HG03039 (cell line): ENCODE data around the gene UBXN7.
"Not testable (repeated sequence)": the region's sequence is repeated elsewhere in the genome, so short reads cannot be mapped to it uniquely, and the experiment has no call there.

Source experiments
- ATAC-seq: cut with Tn5 transposase; IDR thresholded peaks from one replicate; pipeline ENCODE4 v1.9.1; 2021; ENCODE audit warnings: mild to moderate bottlenecking, moderate library complexity; ENCODE audit not compliant: unreplicated experiment

The UBXN7 gene

GRCh38 chr3:196419386-196419785 lies 12.8 kb downstream of the UBXN7 start:
- no peak for ATAC-seq

- ATAC-seq: no peak
These were observed 13.6 kb downstream of the UBXN7 start for GRCh38 chr3:196418601-196419000.

- ATAC-seq: no peak
These were observed 17.8 kb downstream of the UBXN7 start for GRCh38 chr3:196414469-196414868.

GRCh38 chr3:196412704-196413103 lies 19.5 kb downstream of the UBXN7 start:
- no peak for ATAC-seq

GRCh38 chr3:196409409-196409808 lies 22.8 kb downstream of the UBXN7 start:
- no peak for ATAC-seq

GRCh38 chr3:196408565-196409300 lies 23.5 kb downstream of the UBXN7 start:
- ATAC-seq: no peak

GRCh38 chr3:196406811-196407470 lies 25.3 kb downstream of the UBXN7 start:
- ATAC-seq: no peak

GRCh38 chr3:196400331-196400730 lies 31.9 kb downstream of the UBXN7 start:
- ATAC-seq: no peak

- no peak for ATAC-seq
These were observed 32.7 kb downstream of the UBXN7 start for GRCh38 chr3:196399485-196399945.

GRCh38 chr3:196398782-196399181 lies 33.4 kb downstream of the UBXN7 start:
- ATAC-seq: no peak

GRCh38 chr3:196397941-196398340 lies 34.3 kb downstream of the UBXN7 start:
- no peak for ATAC-seq

GRCh38 chr3:196390116-196390515 lies 42.1 kb downstream of the UBXN7 start:
- ATAC-seq: no peak

GRCh38 chr3:196388956-196389355 lies 43.3 kb downstream of the UBXN7 start:
- no peak for ATAC-seq

GRCh38 chr3:196387941-196388340 lies 44.3 kb downstream of the UBXN7 start:
- ATAC-seq: not testable (repeated sequence)

- not testable (repeated sequence) for ATAC-seq
These were observed 45.4 kb downstream of the UBXN7 start for GRCh38 chr3:196386797-196387196.

GRCh38 chr3:196386034-196386433 lies 46.2 kb downstream of the UBXN7 start:
- ATAC-seq: not testable (repeated sequence)

GRCh38 chr3:196385446-196385845 lies 46.8 kb downstream of the UBXN7 start:
- ATAC-seq: not testable (repeated sequence)

GRCh38 chr3:196378146-196378841 lies 53.9 kb downstream of the UBXN7 start:
- ATAC-seq: no peak

GRCh38 chr3:196377321-196377720 lies 54.9 kb downstream of the UBXN7 start:
- no peak for ATAC-seq

- no peak for ATAC-seq
These were observed 66.5 kb downstream of the UBXN7 start for GRCh38 chr3:196365736-196366135.

GRCh38 chr3:196360586-196360985 lies 71.6 kb downstream of the UBXN7 start:
- no peak for ATAC-seq

- ATAC-seq: not testable (repeated sequence)
These were observed 73.7 kb downstream of the UBXN7 start for GRCh38 chr3:196358540-196358939.
